GM19372 (cell line): ENCODE data around the gene GGT5.

Experiments used
- ATAC-seq: cut with Tn5 transposase; IDR thresholded peaks from one replicate; pipeline ENCODE4 v1.9.1; 2021; ENCODE audit warnings: mild to moderate bottlenecking, low read depth, moderate library complexity; ENCODE audit not compliant: unreplicated experiment

The GGT5 gene

GRCh38 chr22:24170188-24170587 is 74.7 kb downstream of the GGT5 start:
- ATAC-seq: no peak
